ENCODE data around the gene SHANK1.
A peak's percentile ranks its signal among the peaks of the same experiment; 100 is the strongest.
"Not testable (repeated sequence)": the region's sequence is repeated elsewhere in the genome, so short reads cannot be mapped to it uniquely, and the experiment has no call there.

SHANK1 gene

DNA sequence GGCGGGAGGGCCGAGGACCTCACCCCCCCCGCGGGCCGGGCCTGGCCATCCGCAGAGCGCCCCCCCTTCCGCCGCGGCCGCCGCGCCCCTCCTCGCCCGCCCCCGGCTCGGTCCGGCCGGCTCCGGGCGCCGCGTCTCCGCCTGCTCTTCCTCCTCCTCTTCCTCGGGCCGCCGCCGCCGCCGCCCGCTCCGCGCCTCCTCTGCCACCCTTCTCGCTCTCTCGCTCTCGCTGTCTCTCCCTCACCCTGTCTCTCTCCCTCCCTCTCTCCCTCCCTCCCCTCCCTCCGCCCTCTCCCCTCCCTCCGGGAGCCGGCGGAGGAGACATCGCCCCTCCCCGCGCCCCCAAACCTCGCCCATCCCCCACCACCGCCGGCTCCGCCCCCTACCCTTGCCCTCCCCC lies at the start of gene SHANK1:
SHANK1 (minus strand) TSS at position 237 of the 400 bp plus-strand sequence. CDS start 2,883 bp downstream, outside the sequence.
- DNase-seq, result no peak

GRCh38 chr19:50768277-50768676 lies 48.7 kb upstream of the SHANK1 start:
- DNase-seq, result no peak

GRCh38 chr19:50767263-50767662 lies 47.7 kb upstream of the SHANK1 start:
- not testable (repeated sequence) for DNase-seq

DNA sequence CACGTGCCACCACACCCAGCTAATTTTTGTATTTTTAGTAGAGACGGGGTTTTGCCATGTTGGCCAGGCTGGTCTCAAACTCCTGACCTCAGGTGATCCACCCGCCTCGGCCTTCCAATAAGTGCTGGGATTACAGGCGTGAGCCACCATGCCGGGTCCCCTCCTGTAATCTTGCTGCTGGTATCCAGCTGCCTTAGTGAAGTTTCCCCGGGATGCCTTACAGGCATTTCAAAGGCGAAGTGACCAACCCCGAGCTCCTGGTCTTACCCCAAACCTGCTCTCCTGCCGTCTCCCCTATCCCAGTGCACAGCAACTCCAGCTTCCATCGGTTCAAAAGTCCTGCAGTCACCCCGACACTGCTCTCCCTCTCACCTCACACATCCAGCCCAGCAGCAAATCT lies 47.1 kb upstream of the SHANK1 start:
- DNase-seq, result not testable (repeated sequence)

GRCh38 chr19:50764409-50764808 lies 44.8 kb upstream of the SHANK1 start:
- no peak for DNase-seq

- DNase-seq, result not testable (repeated sequence)
These were observed 43.9 kb upstream of the SHANK1 start for GRCh38 chr19:50763521-50763920.

GRCh38 chr19:50761501-50761900 lies 41.9 kb upstream of the SHANK1 start:
- not testable (repeated sequence) for DNase-seq

GRCh38 chr19:50759886-50760285 lies 40.3 kb upstream of the SHANK1 start:
- peak in 1 of 2 donors; percentile 7 for DNase-seq

GRCh38 chr19:50759076-50759475 lies 39.5 kb upstream of the SHANK1 start:
- DNase-seq, result not testable (repeated sequence)

DNA sequence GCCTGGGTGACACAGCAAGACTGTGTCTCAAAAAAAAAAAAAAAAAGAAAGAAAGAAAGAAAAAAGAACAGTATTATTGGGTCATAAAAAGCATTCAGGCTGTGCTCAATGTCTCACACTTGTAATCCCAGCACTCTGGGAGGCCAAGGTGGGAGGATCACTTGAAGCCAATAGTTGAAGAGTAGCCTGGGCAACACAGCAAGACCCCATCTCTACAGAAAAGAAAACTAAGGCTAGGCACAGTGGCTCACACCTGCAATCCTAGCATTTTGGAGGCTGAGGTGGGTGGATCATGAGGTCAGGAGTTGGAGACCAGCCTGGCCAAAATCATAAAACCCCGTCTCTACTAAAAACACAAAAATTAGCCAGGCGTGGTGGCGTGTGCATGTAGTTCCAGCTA lies 38.0 kb upstream of the SHANK1 start:
- DNase-seq, result not testable (repeated sequence)

DNA sequence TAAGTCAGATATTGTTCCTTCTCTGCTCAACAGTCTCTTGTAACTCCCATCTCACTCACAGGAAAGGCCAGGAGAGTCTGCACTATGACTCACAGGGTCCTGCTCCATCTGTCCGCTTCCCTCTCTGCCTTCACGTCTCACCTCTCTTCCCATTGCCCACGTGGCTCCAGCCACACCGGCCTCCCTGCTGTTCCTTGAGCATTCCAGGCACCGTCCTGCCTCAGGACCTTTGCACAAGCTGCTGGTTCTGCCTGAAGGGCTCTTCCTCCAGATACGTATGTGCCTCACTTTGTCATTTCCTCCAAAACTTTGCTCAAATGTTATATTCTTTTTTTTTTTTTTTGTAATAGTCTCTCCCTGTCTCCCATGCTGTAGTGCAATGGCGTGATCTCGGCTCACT lies 36.6 kb upstream of the SHANK1 start:
- DNase-seq, result not testable (repeated sequence)

- DNase-seq, result no peak
These were observed 34.3 kb upstream of the SHANK1 start for GRCh38 chr19:50753879-50754278.

DNA sequence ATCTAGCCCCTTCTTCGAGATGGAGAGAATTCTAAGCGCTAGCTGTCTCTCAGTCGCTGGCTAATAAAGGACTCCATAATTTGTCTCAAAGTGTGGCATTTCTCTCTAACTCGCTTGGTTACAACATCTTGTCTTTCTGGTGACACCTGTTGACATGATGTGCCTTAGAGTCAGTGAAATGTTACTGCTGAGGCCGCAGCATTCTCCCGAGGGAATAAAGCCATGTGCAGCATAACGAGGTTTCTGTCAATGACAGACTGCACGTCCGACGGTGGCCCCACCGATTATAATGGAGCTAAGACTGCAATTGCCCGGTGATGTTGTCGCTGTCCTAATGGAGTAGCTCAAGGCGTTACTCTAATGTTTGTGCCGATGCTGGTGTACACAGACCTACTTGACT lies 30.4 kb upstream of the SHANK1 start:
- DNase-seq, result no peak

DNA sequence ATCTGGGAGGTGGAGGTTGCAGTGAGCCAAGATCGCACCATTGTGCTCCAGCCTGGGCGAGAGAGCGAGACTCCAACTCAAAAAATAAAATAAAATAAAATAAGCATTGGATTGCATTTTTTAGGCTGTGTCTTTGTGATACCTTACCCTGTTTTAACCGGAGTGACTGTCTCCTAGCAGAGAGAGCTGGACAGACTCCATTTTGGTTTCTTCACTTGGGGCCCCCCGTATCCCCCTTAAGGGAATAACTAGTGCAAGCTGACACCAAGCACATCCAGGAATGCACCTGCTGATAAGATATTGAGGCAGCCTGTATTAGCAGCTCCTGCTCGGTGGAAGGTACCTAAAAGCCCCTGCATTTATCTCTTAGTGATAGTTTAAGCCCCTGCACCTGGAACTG lies 29.9 kb upstream of the SHANK1 start:
- no peak for DNase-seq

DNA sequence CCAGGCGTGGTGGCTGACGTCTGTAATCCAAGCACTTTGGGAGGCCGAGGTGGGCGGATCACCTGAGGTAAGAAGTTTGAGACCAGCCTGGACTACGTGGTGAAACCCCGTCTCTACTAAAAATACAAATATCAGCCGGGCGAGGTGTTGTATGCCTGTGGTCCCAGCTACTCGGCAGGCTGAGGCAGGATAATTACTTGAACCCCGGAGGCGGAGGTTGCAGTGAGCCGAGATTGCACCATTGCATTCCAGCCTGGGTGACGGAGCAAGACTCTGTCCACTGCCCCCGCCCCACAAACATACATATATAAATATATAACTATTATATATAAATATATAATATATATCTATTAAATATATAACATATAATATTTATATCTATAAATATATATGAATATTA lies 27.5 kb upstream of the SHANK1 start:
- DNase-seq, result not testable (repeated sequence)

DNA sequence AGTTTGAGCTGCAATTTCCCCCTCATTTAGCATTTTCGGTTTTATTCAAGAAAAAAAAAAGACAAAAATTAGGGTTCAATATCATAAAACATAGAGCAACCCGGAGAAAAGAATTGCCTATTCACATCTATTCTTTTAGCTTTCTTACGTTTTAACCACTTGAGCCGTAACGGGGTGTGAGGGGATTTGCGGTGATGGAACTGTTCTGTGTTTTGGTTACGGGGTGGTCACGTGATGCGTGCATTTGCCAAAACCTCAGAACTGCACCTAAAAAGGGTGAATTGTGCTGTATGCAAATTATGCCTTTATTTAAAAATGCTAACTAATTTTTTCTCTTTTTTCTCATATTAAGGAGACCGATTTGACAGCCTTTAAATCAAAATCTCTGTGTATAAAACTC lies 25.6 kb upstream of the SHANK1 start:
- DNase-seq, result no peak

DNA sequence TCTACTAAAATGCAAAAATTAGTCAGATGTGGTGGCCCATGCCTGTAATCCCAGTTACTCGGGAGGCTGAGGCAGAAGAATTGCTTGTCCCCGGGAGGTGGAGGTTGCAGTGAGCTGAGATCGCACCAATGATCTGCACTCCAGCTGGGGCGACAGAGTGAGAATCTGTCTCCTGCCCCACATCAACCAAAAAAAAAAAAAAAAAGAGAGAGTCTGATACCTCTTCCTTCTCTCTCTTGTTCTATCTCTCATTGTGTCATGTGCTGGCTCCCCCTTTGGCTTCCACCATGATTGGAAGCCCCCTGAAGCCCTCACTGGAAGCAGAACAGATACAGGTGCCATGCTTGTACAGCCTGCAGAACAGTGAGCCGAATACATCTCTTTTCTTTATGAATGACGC lies 23.9 kb upstream of the SHANK1 start:
- no peak for DNase-seq

- DNase-seq, result no peak
These were observed 21.8 kb upstream of the SHANK1 start for GRCh38 chr19:50741179-50741933.

- no peak for DNase-seq
These were observed 20.4 kb upstream of the SHANK1 start for GRCh38 chr19:50739914-50740426.

DNA sequence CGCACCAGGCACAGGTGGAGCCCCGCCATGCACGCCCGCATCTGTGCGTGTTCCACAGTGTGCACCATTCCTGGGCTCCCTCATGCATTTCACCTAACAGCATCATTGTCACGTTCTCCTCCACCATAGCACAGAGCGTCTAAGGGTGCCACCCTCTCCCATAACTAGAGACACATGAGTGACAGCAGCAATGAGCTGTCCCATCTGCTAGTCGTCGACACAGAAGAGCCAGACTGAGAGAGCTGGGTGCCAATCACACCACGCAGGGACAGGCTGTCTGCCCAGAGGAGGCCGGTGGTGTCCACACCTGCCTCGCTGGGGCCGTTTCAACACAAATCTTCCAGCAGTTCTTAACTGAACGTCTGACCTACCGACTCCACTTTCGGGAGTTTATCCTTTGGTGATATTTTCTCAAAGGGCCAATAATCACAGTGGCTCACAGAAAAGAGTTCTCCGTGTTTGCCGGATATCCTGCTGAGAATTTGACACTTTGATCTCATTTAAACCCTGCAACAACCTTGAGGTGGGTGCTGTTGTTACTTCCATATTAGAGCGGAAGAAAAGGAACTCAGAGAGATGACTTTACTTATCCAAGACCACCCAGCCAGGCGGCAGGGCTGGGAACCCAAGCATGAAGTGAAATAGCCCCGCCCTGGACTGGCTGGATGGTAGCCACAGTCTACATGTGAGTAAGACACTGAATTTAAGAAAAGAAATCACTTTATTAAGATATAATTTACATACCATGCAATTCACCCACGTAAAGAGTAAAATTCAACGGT lies 19.7 kb upstream of the SHANK1 start:
- DNase-seq, result no peak

DNA sequence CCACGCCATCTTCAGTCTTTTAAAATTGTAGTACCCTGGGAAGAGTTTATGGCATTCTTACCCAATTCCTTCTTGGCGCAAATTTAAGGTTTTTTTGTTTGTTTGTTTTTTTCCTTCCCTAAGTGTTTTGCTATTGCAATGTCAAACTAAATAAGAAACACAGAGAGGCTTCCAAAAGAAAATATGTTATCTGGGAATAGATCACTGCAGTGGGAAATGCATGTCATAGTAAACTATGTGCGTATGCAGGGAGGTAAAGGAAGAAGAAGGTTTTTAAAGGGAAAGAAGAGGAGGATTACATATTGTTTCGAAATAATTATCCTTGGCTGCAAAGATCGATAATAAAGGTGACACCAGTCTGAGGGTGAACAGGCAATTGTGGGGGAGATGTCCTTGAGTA lies 16.7 kb upstream of the SHANK1 start:
- DNase-seq, result no peak

GRCh38 chr19:50735869-50736268 lies 16.3 kb upstream of the SHANK1 start:
- DNase-seq, result no peak

- no peak for DNase-seq
These were observed 10.3 kb upstream of the SHANK1 start for GRCh38 chr19:50729894-50730293.
